ENCODE measurements around the gene NAPEPLD.

DNA sequence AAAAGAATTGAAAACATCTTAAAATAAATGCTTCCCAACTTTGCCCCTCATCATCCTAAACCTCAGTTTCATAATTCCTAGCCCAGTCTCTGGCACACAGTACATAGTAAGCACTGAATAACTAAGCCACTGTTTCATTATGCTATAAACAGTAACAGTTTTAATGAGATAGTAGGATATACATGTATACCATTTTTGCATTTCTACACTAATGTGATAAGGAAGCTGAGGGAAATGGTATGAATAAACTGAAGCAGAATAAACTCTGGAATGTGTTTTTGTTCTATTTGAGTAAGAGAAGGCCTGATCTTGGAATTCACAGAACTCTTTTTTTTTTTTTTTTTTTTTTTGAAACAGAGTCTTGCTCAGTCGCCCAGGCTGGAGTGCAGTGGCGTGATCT lies 8.8 kb downstream of the NAPEPLD start:
- TF ChIP-seq, protein P1, sequence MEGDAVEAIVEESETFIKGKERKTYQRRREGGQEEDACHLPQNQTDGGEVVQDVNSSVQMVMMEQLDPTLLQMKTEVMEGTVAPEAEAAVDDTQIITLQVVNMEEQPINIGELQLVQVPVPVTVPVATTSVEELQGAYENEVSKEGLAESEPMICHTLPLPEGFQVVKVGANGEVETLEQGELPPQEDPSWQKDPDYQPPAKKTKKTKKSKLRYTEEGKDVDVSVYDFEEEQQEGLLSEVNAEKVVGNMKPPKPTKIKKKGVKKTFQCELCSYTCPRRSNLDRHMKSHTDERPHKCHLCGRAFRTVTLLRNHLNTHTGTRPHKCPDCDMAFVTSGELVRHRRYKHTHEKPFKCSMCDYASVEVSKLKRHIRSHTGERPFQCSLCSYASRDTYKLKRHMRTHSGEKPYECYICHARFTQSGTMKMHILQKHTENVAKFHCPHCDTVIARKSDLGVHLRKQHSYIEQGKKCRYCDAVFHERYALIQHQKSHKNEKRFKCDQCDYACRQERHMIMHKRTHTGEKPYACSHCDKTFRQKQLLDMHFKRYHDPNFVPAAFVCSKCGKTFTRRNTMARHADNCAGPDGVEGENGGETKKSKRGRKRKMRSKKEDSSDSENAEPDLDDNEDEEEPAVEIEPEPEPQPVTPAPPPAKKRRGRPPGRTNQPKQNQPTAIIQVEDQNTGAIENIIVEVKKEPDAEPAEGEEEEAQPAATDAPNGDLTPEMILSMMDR (IDR thresholded peaks at IDR 0.05), result no peak
- TF ChIP-seq POLR2A (IDR thresholded peaks at IDR 0.05), result no peak
